Iris pigment epithelial cell (primary cell): ENCODE results near the gene NAALAD2.

ENCODE experiments used
- DNase-seq: peaks from one replicate; pipeline ENCODE4 v3.0.0-alpha.2; 2011; ENCODE audit warnings: low read depth

The NAALAD2 gene

GRCh38 chr11:90241414-90241813 lies 107.0 kb downstream of the NAALAD2 start:
- no peak for DNase-seq
